ENCODE data around the gene PBX3.

The PBX3 gene

GRCh38 chr9:125991886-125992529 lies 244.8 kb downstream of the PBX3 start:
- DNase-seq (ENCODE audit: low read depth, low spot score) = no peak
- no peak for TF ChIP-seq CTCF (IDR thresholded peaks at IDR 0.05; ENCODE audit: low read depth, low read length)
- no peak overlapping the region for H3K4me3 ChIP-seq (ENCODE audit: low read depth, low read length)
- in situ Hi-C loops (cut with HindIII; ENCODE audit: low sequenced_read_pairs) = no loop called here

- DNase-seq (ENCODE audit: low read depth, low spot score) = no peak
- no peak for TF ChIP-seq CTCF (IDR thresholded peaks at IDR 0.05; ENCODE audit: low read depth, low read length)
- H3K4me3 ChIP-seq (ENCODE audit: low read depth, low read length) = no peak overlapping the region
- in situ Hi-C loops (cut with HindIII; ENCODE audit: low sequenced_read_pairs) = no loop called here
Observed at GRCh38 chr9:125992557-125992956, 245.4 kb downstream of the PBX3 start.

- no peak for TF ChIP-seq CTCF (IDR thresholded peaks at IDR 0.05; ENCODE audit: low read depth, low read length)
- no peak for DNase-seq (ENCODE audit: low read depth, low spot score)
- H3K4me3 ChIP-seq (ENCODE audit: low read depth, low read length) = no peak overlapping the region
- in situ Hi-C loops (cut with HindIII; ENCODE audit: low sequenced_read_pairs) = no loop called here
Observed at GRCh38 chr9:125993466-125993865, 246.3 kb downstream of the PBX3 start.

GRCh38 chr9:125994066-125994943 lies 247.1 kb downstream of the PBX3 start:
- in situ Hi-C loops (cut with HindIII; ENCODE audit: low sequenced_read_pairs) = no loop called here
- no peak overlapping the region for H3K4me3 ChIP-seq (ENCODE audit: low read depth, low read length)
- no peak for DNase-seq (ENCODE audit: low read depth, low spot score)
- TF ChIP-seq CTCF (IDR thresholded peaks at IDR 0.05; ENCODE audit: low read depth, low read length) = no peak

- no peak for TF ChIP-seq CTCF (IDR thresholded peaks at IDR 0.05; ENCODE audit: low read depth, low read length)
- H3K4me3 ChIP-seq (ENCODE audit: low read depth, low read length) = no peak overlapping the region
- DNase-seq (ENCODE audit: low read depth, low spot score) = no peak
- in situ Hi-C loops (cut with HindIII; ENCODE audit: low sequenced_read_pairs) = no loop called here
Observed at GRCh38 chr9:125995006-125995405, 247.8 kb downstream of the PBX3 start.

- H3K4me3 ChIP-seq (ENCODE audit: low read depth, low read length) = no peak overlapping the region
- in situ Hi-C loops (cut with HindIII; ENCODE audit: low sequenced_read_pairs) = no loop called here
- no peak for DNase-seq (ENCODE audit: low read depth, low spot score)
- no peak for TF ChIP-seq CTCF (IDR thresholded peaks at IDR 0.05; ENCODE audit: low read depth, low read length)
Observed at GRCh38 chr9:125995706-125996105, 248.5 kb downstream of the PBX3 start.
